DOHH2 (cell line): ENCODE data around the gene KCNQ1.

ENCODE experiments used
- H3F3A ChIP-seq: fragments of 200-600 bp; sonication (generic), shearing (Covaris generic); 2 replicates; pipeline ENCODE4 v1.6.0; 2016; ENCODE audit warnings: antibody characterized with exemption, mild to moderate bottlenecking; ENCODE audit not compliant: control insufficient read depth, insufficient read depth
- H3K27ac ChIP-seq: fragments of 200-600 bp; sonication (generic); 2 replicates; pipeline ENCODE4 v1.5.1; 2014; ENCODE audit warnings: low read depth, mild to moderate bottlenecking, low read length, moderate library complexity
- H3K27me3 ChIP-seq: fragments of 200-600 bp; sonication (generic); 2 replicates; pipeline ENCODE4 v1.6.1; 2014; ENCODE audit warnings: mild to moderate bottlenecking, low read length, mixed read lengths; ENCODE audit not compliant: control insufficient read depth
- H3K36me3 ChIP-seq: fragments of 200-600 bp; sonication (generic); 2 replicates; pipeline ENCODE4 v1.6.1; 2014; ENCODE audit warnings: mild to moderate bottlenecking, low read length, moderate library complexity, mixed read lengths; ENCODE audit not compliant: control insufficient read depth
- H3K4me1 ChIP-seq: fragments of 200-600 bp; sonication (generic); 2 replicates; pipeline ENCODE4 v1.6.1; 2014; ENCODE audit warnings: mild to moderate bottlenecking, low read length, mixed read lengths; ENCODE audit not compliant: control insufficient read depth
- H3K4me2 ChIP-seq: fragments of 200-600 bp; sonication (generic); 2 replicates; pipeline ENCODE4 v1.6.0; 2014; ENCODE audit warnings: mild to moderate bottlenecking, low read length, moderate library complexity
- H3K4me3 ChIP-seq: fragments of 200-600 bp; sonication (generic); 2 replicates; pipeline ENCODE4 v1.5.1; 2014; ENCODE audit warnings: mild to moderate bottlenecking, low read length, mixed read lengths
- H3K79me2 ChIP-seq: fragments of 200-600 bp; sonication (generic); 2 replicates; pipeline ENCODE4 v1.6.1; 2014; ENCODE audit warnings: mild to moderate bottlenecking, low read length, mixed read lengths; ENCODE audit not compliant: control insufficient read depth
- H3K9me2 ChIP-seq: fragments of 200-600 bp; sonication (generic); replicated peaks from 2 replicates; pipeline ENCODE4 v1.6.1; 2014; ENCODE audit warnings: mild to moderate bottlenecking, low read length, mixed read lengths; ENCODE audit not compliant: control insufficient read depth
- H3K9me3 ChIP-seq: fragments of 200-600 bp; sonication (generic); 2 replicates; pipeline ENCODE4 v1.6.1; 2014; ENCODE audit warnings: antibody characterized with exemption, low read length, mixed read lengths; ENCODE audit not compliant: control insufficient read depth, insufficient read depth
- H4K20me1 ChIP-seq: fragments of 200-600 bp; sonication (generic); 2 replicates; pipeline ENCODE4 v1.6.0; 2014; ENCODE audit warnings: low read depth, mild to moderate bottlenecking, antibody characterized with exemption, low read length, moderate library complexity; ENCODE audit not compliant: control insufficient read depth, insufficient read depth
- EZH2phosphoT487 ChIP-seq: fragments of 200-600 bp; sonication (generic); IDR thresholded peaks from 2 replicates; pipeline ENCODE4 v1.6.1; 2017; ENCODE audit warnings: borderline replicate concordance, mild to moderate bottlenecking, antibody characterized with exemption, low read length, moderate library complexity, mixed read lengths
- TF ChIP-seq, protein P1 (sequence below): fragments of 200-600 bp; sonication (generic); IDR thresholded peaks from one replicate; pipeline ENCODE4 v1.5.1; 2014; ENCODE audit warnings: antibody characterized with exemption, mild to moderate bottlenecking, low read depth, low read length; ENCODE audit not compliant: poor library complexity, severe bottlenecking

KCNQ1 gene

GRCh38 chr11:2779499-2779980 lies 334.7 kb downstream of the KCNQ1 start:
- H3K9me3 ChIP-seq: no peaks in the 10 kb centered on the region
- H3K4me3 ChIP-seq: no peak overlapping the region
- peaks cover 3% of the 10 kb centered on the region; the same call in 1 of the 2 replicates for H3K27me3 ChIP-seq
- no peaks in the 10 kb centered on the region for H3K4me1 ChIP-seq
- H4K20me1 ChIP-seq: no peaks in the 10 kb centered on the region
- TF ChIP-seq, protein P1, sequence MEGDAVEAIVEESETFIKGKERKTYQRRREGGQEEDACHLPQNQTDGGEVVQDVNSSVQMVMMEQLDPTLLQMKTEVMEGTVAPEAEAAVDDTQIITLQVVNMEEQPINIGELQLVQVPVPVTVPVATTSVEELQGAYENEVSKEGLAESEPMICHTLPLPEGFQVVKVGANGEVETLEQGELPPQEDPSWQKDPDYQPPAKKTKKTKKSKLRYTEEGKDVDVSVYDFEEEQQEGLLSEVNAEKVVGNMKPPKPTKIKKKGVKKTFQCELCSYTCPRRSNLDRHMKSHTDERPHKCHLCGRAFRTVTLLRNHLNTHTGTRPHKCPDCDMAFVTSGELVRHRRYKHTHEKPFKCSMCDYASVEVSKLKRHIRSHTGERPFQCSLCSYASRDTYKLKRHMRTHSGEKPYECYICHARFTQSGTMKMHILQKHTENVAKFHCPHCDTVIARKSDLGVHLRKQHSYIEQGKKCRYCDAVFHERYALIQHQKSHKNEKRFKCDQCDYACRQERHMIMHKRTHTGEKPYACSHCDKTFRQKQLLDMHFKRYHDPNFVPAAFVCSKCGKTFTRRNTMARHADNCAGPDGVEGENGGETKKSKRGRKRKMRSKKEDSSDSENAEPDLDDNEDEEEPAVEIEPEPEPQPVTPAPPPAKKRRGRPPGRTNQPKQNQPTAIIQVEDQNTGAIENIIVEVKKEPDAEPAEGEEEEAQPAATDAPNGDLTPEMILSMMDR: no peak
- no peak for TF ChIP-seq EZH2phosphoT487
- H3K79me2 ChIP-seq: no peaks in the 10 kb centered on the region
- H3K27ac ChIP-seq: no peak overlapping the region
- no peaks in the 10 kb centered on the region for H3K36me3 ChIP-seq
- no peaks in the 10 kb centered on the region for H3K9me2 ChIP-seq
- no peaks in the 10 kb centered on the region for H3F3A ChIP-seq
- H3K4me2 ChIP-seq: no peak overlapping the region

DNA sequence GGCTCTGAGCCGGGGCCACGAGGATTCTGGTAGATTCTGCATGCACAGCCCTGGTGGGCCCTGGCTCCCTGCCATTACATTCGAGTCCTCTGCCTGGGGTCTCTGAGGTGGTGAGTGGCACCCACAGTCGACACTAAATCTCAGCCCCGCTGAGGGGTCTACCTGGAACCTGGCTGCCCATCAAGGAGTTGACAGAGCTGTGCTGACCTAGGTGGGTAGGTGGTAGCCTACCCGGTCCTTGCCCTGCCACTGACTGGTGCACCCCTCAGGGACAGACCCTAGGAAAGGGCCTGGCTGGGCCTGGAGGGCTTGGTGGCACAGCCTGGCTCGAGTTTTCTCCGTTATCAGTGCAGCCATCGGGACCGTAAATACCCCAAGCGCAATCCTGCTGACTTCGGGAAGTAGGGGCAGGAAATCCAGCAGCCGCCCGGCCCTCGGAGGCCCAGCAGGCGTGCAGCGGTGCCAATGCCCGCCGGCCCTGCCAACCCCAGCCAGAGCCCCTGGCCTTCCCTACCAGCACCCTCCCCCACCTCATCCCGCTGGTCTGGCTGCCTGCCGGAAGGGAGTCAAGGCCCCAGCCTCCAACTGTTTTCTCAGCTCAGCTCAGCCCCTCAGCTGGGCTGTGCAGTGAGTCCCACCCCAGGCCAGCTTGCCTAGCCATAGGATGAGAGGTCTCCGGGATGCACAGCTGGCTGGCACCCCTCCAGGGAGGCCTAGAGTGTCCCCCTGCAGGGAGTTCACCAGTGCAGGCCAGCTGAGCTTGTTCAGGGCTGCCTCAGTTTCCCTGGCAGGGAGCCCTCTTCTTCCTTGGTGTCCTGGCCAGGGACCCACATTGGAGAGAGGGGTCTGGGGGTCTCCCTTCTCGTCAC lies 335.4 kb downstream of the KCNQ1 start:
- TF ChIP-seq EZH2phosphoT487: no peak
- TF ChIP-seq, protein P1: no peak
- H3K27me3 ChIP-seq: peaks cover 3% of the 10 kb centered on the region; the same call in 1 of the 2 replicates
- H3K9me3 ChIP-seq: no peaks in the 10 kb centered on the region
- no peaks in the 10 kb centered on the region for H3K79me2 ChIP-seq
- H4K20me1 ChIP-seq: no peaks in the 10 kb centered on the region
- no peaks in the 10 kb centered on the region for H3K36me3 ChIP-seq
- H3K27ac ChIP-seq: no peak overlapping the region
- no peaks in the 10 kb centered on the region for H3K4me1 ChIP-seq
- no peaks in the 10 kb centered on the region for H3F3A ChIP-seq
- H3K4me2 ChIP-seq: no peak overlapping the region
- no peak overlapping the region for H3K4me3 ChIP-seq
- no peaks in the 10 kb centered on the region for H3K9me2 ChIP-seq

DNA sequence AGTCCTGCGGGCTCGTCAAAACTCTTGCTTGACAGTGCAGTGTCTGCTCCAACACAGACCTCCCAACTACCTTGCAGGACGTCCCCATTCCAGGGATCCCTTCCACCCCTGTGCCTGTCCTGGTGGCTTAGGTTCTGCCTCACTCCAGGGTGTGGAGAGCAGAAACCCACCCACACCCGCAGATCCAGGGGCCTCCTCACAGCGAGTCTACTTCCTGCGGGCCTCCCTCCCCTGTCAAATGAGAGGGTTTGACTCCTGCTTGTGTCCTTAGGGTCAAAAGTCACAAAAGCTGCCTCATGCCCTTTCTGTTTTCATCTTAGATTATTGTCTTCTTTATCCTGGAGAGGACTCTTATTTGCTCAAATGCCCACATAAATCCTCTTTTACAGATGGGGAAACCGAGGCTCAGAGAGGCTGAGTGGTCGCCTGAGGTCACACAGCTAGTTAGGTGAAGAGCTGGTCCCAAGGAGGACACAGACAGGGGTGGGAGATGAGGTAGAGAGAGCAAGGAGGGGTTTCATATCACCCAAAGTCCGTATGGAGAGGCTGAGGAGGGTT lies 336.1 kb downstream of the KCNQ1 start:
- Histone ChIP-seq H3K36me3 (no peaks in the 10 kb centered on the region), H3K4me1 (no peaks in the 10 kb centered on the region)
- TF ChIP-seq, protein P1: no peak
- no peak for TF ChIP-seq EZH2phosphoT487

More for the DNA sequence above, 336.1 kb downstream of the KCNQ1 start:
- H3K27ac ChIP-seq: no peak overlapping the region
- no peaks in the 10 kb centered on the region for H3F3A ChIP-seq
- no peaks in the 10 kb centered on the region for H4K20me1 ChIP-seq
- peaks cover 3% of the 10 kb centered on the region; the same call in 1 of the 2 replicates for H3K27me3 ChIP-seq
- no peaks in the 10 kb centered on the region for H3K79me2 ChIP-seq
- H3K9me2 ChIP-seq: no peaks in the 10 kb centered on the region
- no peak overlapping the region for H3K4me2 ChIP-seq
- H3K9me3 ChIP-seq: no peaks in the 10 kb centered on the region
- H3K4me3 ChIP-seq: no peak overlapping the region
